Measurements from ENCODE around the gene LRRC10B.

GRCh38 chr11:61507012-61507768 lies 1.4 kb upstream of the LRRC10B start:
- TF ChIP-seq CTCF (IDR thresholded peaks at IDR 0.05) (no peak), POLR2A (IDR thresholded peaks at IDR 0.05; ENCODE audit: low read length) (no peak), CHD2 (IDR thresholded peaks at IDR 0.05; ENCODE audit: low read length, partially characterized antibody) (no peak), KDM1A (IDR thresholded peaks at IDR 0.05; ENCODE audit: low read depth) (no peak), JUN (IDR thresholded peaks at IDR 0.05) (no peak), REST (IDR thresholded peaks at IDR 0.05) (no peak), POLR2AphosphoS2 (conservative IDR thresholded peaks at IDR 0.05; ENCODE audit: low read length) (no peak), MAX (IDR thresholded peaks at IDR 0.05) (no peak), HDAC2 (IDR thresholded peaks at IDR 0.05) (no peak), TP53 (CRISPR knock-in tag; IDR thresholded peaks at IDR 0.05) (no peak), SMC3 (IDR thresholded peaks at IDR 0.05) (no peak), RCOR1 (IDR thresholded peaks at IDR 0.05; ENCODE audit: low read depth, low read length) (no peak), BCL3 (IDR thresholded peaks at IDR 0.05) (no peak), MAFK (IDR thresholded peaks at IDR 0.05; ENCODE audit: partially characterized antibody) (no peak)
